Cardiac muscle cell (in vitro differentiated cells and primary cell): ENCODE measurements around the gene PRR29. TPM values are rescaled to one million over a fixed set of nuclear protein-coding genes. Genes with fewer than 3 reads are reported as not detected.
A peak's percentile ranks its signal among the peaks of the same experiment; 100 is the strongest.

Experiments
- DNase-seq, 2 donors: peaks; one replicate each; pipeline versions ENCODE4 v3.0.0 to v3.0.0-alpha.2; 2010 to 2017; ENCODE audit warnings: low read depth in 1 of 2, low spot score in 1 of 2
- H3K27ac ChIP-seq: fragments of 200-600 bp; sonication (generic); 2 replicates; pipeline ENCODE4 v1.5.1; 2016
- H3K27me3 ChIP-seq: fragments of 200-600 bp; sonication (generic); 2 replicates; pipeline ENCODE4 v1.6.0; 2016; ENCODE audit warnings: control low read depth
- H3K36me3 ChIP-seq: fragments of 200-600 bp; sonication (generic); 2 replicates; pipeline ENCODE4 v1.5.1; 2016; ENCODE audit warnings: control low read depth
- H3K4me1 ChIP-seq: fragments of 200-600 bp; sonication (generic); 2 replicates; pipeline ENCODE4 v1.8.1; 2017; ENCODE audit warnings: low read depth, mild to moderate bottlenecking, mixed run types
- H3K4me3 ChIP-seq: fragments of 200-600 bp; sonication (generic); 2 replicates; pipeline ENCODE4 v1.5.1; 2016; ENCODE audit warnings: mild to moderate bottlenecking
- H3K9me3 ChIP-seq: fragments of 200-600 bp; sonication (generic); 2 replicates; pipeline ENCODE4 v1.5.1; 2017; ENCODE audit warnings: low read depth, mild to moderate bottlenecking, control low read depth
- CTCF ChIP-seq: IDR thresholded peaks from 2 replicates; pipeline ENCODE4 v1.5.1; 2012; ENCODE audit warnings: low read depth, mild to moderate bottlenecking, low read length
- polyA plus RNA-seq: library from polyadenylated mRNA; unstranded; fragments of >200 nt; fragmentation: Nextera tagmentation; extraction: Ambion mirVana; gene quantifications from 2 replicates; pipeline ENCODE4 v1.2.1, GENCODE V29; 2016
- total RNA-seq: library from RNA; depleted of rRNA; stranded (reverse); fragments of >200 nt; gene quantifications from 2 replicates; pipeline ENCODE4 v1.2.3, GENCODE V29; 2016

Gene PRR29
- total and polyA plus RNA-seq, 2 experiments from 2014 or later = 1.7 to 3.6 TPM

DNA sequence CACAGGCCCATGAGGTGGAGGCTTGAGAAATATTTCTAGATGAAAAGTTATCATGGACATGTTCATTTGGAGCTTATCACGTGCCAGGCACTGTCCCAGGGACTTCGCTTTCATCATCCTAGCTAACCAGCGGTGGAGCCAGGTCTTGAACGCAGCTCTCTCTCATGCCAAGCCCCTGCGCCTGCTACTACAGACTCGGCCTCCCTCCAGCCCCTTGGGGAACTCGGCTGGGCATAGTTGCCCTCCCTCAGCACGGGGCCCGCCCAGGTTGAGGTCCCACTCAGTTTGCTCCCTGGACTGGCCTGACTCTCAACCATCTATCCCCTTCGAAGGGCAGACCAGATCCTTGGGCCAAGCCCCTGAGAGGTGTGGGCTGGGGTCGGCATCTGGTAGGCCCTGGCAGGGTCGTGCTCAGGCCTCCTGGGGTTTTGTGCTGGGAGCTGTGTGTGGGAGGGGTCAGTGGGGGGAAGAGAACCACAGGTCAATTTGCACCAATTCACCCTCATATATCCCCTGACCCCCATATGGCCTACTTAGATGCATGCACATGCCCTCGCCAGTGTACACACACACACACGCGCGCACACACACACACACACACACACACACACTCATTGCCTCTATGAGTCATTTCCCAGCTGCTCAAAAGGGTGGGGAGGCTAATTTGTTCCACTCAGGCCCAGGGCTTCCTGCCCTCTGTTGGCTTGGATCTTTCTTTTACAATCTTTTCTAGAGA, 13.3 kb upstream of the PRR29 start:
- Histone ChIP-seq H3K27me3 (no peaks in the 10 kb centered on the region), H3K4me1 (peaks cover 30% of the 10 kb centered on the region), H3K9me3 (no peaks in the 10 kb centered on the region), H3K36me3 (no peaks in the 10 kb centered on the region), H3K4me3 (no peak overlapping the region), H3K27ac (no peak overlapping the region)
- no peak for TF ChIP-seq CTCF
- peak in 1 of 2 donors; percentile 83 for DNase-seq

GRCh38 chr17:63985387-63986140, 12.6 kb upstream of the PRR29 start:
- TF ChIP-seq CTCF = no peak

DNA sequence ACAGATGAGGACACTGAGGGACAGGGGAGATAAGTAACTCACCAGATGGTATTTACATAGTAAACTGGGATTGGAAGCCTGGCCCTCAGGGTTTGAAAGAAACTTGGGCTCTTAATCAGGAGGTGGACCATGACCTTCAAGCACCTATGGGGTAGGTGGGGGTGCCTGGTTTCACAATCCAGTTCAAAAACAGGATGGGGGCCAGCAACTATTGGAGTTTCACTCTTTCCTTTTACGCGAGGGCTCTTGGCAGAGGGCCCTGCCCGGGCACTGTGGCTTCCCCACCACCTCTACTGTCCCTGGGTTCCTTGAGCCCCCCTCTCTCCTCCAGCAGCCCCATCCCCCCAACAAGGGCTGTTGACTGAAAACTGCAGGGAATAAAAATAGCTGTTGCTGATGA, 11.3 kb upstream of the PRR29 start:
- H3K4me3 ChIP-seq = no peak overlapping the region

More at GRCh38 chr17:63985387-63986140, 12.6 kb upstream of the PRR29 start:
- no peaks in the 10 kb centered on the region for H3K27me3 ChIP-seq
- peaks cover 31% of the 10 kb centered on the region for H3K4me1 ChIP-seq
- H3K9me3 ChIP-seq = no peaks in the 10 kb centered on the region
- no peaks in the 10 kb centered on the region for H3K36me3 ChIP-seq
- no peak overlapping the region for H3K27ac ChIP-seq
- no peak for DNase-seq
- no peak overlapping the region for H3K4me3 ChIP-seq

DNA sequence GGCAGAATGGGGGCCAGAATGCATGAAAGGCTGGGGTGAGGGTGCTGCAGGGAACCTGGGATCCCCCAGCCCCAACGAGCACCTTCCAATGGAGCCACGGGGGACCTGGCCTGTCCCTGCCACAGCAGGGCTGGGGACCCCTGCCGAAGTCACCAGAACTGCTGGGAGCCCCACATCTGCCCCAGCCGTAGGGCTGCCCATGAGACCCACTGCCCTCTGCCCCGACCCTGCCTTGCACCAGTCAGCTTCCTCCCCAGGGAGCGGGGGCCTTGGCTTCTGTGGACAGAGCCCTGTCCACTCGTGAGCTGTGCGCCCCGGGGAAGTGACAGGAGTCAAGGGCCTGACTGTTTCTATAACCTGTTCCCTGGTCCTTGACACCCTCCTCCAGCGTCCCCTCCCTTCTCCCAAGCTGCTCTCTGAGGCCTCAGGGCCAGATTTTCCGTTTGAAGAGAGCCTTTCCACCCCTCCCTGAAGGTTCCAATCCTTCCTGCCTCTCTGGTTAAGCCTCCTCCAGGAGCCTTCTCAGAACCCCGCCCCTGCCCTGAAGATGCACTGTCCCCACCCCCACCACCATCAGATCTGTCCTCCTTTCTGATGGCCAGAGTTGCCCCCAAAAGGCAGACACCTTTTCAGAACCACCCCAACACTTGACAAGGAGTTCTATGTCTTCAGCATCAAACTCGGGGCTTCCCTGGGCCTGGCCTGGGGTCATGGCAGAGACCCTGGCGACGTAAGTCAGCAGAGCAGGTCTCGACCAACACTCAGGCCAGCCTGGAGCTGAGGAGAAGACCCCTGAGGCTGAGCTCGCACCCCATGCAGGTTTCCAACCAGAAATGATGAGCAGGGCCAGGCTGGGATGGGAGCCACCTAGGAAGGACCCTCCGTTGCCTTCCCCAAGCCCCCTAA, 10.7 kb upstream of the PRR29 start:
- Histone ChIP-seq H3K4me3 (no peak overlapping the region), H3K27ac (peak overlapping the region; percentile 13), H3K27me3 (peaks cover 10% of the 10 kb centered on the region), H3K9me3 (no peaks in the 10 kb centered on the region), H3K4me1 (peaks cover 33% of the 10 kb centered on the region), H3K36me3 (no peaks in the 10 kb centered on the region)
- peak in 1 of 2 donors; percentile 38 for DNase-seq
- no peak for TF ChIP-seq CTCF

More for the DNA sequence above, 11.3 kb upstream of the PRR29 start:
- Histone ChIP-seq H3K36me3 (no peaks in the 10 kb centered on the region), H3K27ac (peak overlapping the region; percentile 13), H3K4me1 (peaks cover 33% of the 10 kb centered on the region), H3K9me3 (no peaks in the 10 kb centered on the region), H3K27me3 (peaks cover 3% of the 10 kb centered on the region)
- DNase-seq = no peak
- no peak for TF ChIP-seq CTCF

GRCh38 chr17:63988127-63988478, 10.0 kb upstream of the PRR29 start:
- Histone ChIP-seq H3K27ac (no peak overlapping the region), H3K9me3 (no peaks in the 10 kb centered on the region), H3K4me3 (no peak overlapping the region), H3K36me3 (no peaks in the 10 kb centered on the region), H3K27me3 (peaks cover 15% of the 10 kb centered on the region), H3K4me1 (peaks cover 33% of the 10 kb centered on the region)
- no peak for DNase-seq
- no peak for TF ChIP-seq CTCF
